ENCODE measurements around the gene PLXNA4.

The PLXNA4 gene

DNA sequence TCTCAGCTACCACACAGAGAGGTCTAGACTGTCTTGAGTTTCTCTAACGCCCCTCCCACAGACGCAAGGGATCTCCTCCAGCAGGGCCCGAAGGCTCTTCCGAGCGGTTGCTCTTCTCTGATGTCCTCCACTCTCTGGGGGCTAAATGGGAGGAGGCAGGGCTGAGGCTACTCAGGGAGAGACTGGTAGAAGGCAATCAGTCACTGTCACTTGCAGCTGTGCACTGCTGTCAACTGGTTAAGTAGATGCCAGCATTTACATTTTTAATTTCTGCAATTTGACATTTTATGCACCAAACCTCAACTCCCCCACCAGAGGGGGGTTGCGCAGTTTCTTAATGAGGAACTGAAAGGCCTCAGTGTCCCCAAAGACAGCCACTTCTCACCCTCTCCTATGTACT lies 442.8 kb downstream of the PLXNA4 start:
- TF ChIP-seq GATA3 (IDR thresholded peaks at IDR 0.05; ENCODE audit: low read depth, low read length) (no peak), GATA2 (IDR thresholded peaks at IDR 0.05; ENCODE audit: low read depth, low read length) (no peak)

DNA sequence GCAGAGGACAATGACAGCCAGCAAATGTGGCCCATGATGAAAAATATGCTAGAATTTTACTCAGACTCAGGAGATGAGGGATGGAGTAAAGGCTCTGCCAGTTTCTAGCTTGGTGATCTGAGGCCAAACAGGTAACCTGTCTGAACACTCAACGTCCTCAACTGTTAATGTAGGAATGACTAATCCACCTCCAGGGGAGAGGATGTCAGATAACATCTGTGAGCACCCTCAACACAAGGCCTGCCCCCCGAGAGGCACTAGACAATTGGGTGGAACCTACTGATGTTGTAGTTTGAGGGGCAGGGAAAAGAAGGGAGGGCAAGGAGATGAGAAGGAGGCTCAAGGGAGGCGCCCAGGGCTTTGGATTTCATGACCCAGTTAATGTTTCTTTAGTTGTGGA lies 445.1 kb downstream of the PLXNA4 start:
- TF ChIP-seq GATA3 (IDR thresholded peaks at IDR 0.05; ENCODE audit: low read depth, low read length) (no peak), GATA2 (IDR thresholded peaks at IDR 0.05; ENCODE audit: low read depth, low read length) (peak; percentile 6; the same call in 1 of the 2 replicates)

DNA sequence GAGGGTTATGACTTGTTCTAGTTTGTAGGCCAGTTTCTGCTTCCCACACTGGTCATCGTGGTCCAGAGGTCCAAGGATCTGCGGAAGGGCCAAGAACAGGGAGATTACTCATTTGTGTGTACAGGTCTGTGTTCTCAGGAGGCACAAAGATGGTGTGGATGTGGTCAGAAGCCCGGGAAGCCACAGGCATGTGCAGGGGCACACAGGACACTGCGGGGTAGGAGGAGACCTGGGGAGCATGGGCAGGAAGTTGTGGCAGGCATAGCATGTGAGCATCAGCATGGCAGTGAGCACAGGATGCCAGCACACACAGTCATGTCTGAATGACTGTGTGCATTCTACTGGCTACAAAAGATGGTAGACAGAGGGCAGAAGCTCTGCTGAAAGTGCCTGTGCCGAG lies 445.8 kb downstream of the PLXNA4 start:
- TF ChIP-seq GATA2 (IDR thresholded peaks at IDR 0.05; ENCODE audit: low read depth, low read length) (no peak), GATA3 (IDR thresholded peaks at IDR 0.05; ENCODE audit: low read depth, low read length) (no peak)

DNA sequence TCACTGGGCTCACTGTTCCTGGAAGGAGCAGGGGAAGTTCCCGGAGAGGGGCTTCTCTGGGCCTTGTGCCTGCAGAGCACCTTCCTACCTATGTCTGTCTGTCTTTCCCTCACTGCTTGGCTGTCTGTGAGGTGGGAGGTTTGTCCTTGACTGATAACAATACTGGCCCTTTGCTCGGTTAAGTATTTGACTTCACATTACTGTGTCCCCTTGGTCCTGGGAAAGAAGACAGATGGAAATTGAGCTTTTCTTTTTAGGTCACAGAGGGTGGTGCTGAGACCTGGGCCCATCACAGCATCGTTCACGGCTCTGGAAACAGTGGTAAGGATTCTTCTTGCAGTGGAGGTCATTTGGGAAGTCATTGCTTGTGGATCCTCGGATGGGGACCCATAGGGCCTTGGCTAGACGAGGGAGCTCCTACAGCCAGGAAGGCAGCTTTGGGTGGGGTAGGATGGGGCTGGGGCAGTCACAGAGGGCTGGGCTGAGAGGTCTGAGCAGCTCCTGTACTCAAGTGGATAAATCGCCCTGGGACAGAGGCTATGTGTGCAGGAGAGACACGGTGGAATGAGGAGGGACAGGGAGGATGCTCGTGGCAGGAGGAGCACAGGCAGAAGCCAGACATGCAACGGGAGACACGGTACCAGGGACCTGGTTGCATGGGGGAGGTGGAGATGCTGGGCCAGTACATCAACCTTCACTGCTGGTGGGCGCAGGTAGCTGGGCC lies 450.2 kb downstream of the PLXNA4 start:
- no peak for TF ChIP-seq GATA2 (IDR thresholded peaks at IDR 0.05; ENCODE audit: low read depth, low read length)
- TF ChIP-seq GATA3 (IDR thresholded peaks at IDR 0.05; ENCODE audit: low read depth, low read length): no peak

DNA sequence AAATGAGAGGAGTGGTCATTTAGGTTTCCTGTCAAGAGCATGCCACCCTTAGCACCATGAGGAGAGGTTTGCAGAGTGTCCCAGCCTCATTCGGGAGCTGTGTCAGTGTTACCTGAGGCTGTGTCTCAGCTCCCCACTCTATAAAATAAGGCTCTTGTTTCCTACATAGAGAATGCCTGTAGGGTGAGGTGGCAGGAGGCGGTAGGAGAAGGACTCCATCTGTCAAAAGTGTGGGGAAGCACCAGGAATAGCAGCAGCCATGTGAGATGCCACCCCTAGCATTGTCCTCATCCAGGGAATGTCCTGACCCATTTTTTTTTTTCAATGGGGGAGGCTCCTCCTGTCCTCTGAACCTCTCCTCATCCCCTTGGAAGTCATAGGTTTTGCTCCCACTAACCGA lies 451.2 kb downstream of the PLXNA4 start:
- TF ChIP-seq GATA3 (IDR thresholded peaks at IDR 0.05; ENCODE audit: low read depth, low read length): no peak
- TF ChIP-seq GATA2 (IDR thresholded peaks at IDR 0.05; ENCODE audit: low read depth, low read length): no peak

DNA sequence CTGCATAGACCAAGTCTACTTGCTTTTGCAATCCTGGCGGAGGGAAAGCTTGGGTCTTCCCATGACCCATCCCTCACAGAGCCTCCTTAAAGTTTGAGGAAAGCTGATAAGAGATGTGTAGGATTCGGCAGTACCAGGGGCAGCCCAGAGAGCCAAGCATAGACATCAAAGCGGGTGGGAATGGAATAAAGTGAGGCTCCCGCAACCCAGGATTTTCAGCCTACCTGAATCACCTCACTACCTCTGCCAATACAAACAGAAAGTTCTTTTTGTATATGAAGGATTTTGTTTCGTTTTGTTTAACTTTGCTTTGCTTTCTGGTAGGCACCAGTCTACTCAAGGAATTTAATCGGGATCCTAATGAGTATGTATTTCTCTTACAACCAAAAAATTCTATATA lies 451.7 kb downstream of the PLXNA4 start:
- TF ChIP-seq GATA2 (IDR thresholded peaks at IDR 0.05; ENCODE audit: low read depth, low read length) (no peak), GATA3 (IDR thresholded peaks at IDR 0.05; ENCODE audit: low read depth, low read length) (no peak)

DNA sequence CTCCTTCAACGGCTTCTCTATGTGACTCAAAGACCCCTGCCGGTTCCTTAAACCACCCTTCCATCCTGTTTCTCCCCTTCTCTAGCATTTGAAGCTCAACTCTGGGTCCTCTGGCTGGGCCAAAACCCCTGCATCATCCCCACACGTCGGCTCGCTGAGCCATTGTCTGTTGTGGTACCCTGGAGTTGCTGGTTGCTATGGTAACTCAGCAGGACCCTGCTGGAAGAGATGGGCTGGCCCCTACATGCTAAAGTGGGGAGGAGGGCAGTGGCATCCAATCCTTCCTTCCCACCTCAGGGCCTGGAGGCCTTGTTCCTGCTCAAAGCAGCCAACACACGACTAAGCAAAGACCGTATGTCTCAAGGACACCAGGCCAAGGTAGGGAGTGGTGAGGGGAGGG lies 452.5 kb downstream of the PLXNA4 start:
- no peak for TF ChIP-seq GATA3 (IDR thresholded peaks at IDR 0.05; ENCODE audit: low read depth, low read length)
- TF ChIP-seq GATA2 (IDR thresholded peaks at IDR 0.05; ENCODE audit: low read depth, low read length): no peak

DNA sequence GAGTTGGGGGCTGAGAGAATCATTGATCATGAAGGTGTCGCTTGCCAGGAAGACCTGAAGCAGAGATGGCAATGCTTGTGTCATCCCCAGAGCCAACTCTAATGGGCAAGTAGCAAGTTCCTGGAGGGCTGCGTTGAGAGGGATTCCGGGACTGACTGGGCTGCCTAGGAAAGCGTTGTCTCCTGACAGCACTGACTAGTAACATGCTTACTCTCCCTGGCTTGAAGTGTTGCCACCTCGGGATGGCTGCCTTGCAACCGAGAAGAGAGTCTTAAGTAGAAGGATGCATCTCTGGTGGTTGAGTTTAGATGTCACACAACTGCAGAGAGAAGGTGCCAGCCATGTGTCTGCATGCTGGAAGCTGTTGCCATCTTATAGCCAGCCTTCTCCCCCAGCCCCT lies 453.4 kb downstream of the PLXNA4 start:
- TF ChIP-seq GATA3 (IDR thresholded peaks at IDR 0.05; ENCODE audit: low read depth, low read length) (no peak), GATA2 (IDR thresholded peaks at IDR 0.05; ENCODE audit: low read depth, low read length) (no peak)

DNA sequence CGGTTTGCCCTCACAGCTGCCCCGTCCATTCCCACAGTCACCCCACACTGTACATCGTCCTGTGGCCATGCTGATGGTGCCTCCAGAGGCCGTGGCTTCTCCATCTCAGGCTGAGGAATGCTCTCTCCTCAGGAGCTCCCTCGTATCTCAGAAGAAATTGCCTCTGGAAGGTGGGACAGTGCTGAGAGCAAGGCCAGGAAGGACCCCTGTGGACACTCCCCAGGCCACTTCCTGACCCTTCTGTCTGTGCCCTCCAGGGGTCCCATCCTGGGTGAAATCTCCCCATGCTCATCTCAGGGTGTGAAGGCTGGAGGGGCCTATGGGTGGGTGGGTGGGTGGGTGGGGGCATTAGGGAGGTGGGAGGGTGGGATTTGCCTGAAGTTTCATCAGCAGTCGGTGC lies 454.3 kb downstream of the PLXNA4 start:
- TF ChIP-seq GATA2 (IDR thresholded peaks at IDR 0.05; ENCODE audit: low read depth, low read length) (no peak), GATA3 (IDR thresholded peaks at IDR 0.05; ENCODE audit: low read depth, low read length) (no peak)

DNA sequence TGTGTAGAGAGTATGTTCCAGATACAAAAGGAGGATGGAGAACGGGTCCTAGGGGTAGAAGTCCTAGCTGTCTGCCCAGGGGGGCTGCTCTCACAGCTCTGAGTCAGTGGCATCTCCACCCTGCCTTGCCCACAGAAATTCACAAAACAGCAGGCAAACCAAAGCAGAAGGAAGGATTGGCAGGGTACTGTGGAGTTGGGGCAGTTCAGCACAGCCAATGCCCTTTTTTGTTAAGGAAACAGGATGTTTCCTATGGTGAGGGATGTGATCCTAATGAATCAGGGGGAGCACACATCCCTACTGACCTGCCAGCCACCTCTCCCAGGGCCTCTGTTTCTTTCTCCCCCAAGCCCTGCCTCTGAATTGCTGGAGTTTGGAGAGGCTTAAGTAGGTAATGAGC lies 457.6 kb downstream of the PLXNA4 start:
- no peak for TF ChIP-seq GATA2 (IDR thresholded peaks at IDR 0.05; ENCODE audit: low read depth, low read length)

DNA sequence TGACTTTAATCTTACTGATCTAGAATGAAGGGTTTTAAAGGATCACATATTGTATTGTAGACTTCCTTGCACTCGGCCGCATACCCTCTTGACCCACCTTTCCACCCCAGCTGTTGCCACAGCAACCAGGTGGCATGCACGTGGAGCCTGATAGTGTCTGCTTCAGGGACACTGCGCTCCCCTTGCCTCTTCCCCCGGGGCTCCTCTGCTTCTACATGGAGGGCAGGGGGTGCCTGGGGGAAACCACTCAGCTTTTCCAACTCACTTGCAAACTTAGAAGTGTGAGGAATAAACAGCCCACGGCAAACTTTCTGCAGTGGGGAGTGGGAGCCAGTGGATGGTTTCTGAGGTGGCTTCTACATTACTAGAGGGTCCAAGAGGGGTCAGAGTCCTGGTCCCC lies 458.6 kb downstream of the PLXNA4 start:
- TF ChIP-seq GATA2 (IDR thresholded peaks at IDR 0.05; ENCODE audit: low read depth, low read length) (no peak), GATA3 (IDR thresholded peaks at IDR 0.05; ENCODE audit: low read depth, low read length) (no peak)

DNA sequence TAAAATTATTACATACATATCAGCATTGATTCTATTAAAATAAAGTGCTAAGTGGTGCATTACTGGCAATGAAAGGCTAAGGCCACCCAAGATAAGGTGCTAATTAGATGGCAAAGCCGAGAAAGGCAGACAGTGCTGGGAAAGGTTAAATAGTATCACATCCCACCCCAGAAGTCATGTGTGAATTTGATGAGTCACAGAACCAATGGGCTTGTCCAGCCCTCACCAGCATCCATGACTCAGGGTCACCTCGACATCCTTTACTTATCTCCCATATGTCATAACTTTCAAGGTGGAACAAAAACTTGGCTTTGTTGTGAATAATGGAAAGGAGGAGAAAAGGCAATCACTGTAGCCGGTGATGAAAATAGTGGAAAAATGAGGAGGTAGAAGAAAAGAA lies 459.1 kb downstream of the PLXNA4 start:
- TF ChIP-seq GATA3 (IDR thresholded peaks at IDR 0.05; ENCODE audit: low read depth, low read length): no peak
- TF ChIP-seq GATA2 (IDR thresholded peaks at IDR 0.05; ENCODE audit: low read depth, low read length): no peak

DNA sequence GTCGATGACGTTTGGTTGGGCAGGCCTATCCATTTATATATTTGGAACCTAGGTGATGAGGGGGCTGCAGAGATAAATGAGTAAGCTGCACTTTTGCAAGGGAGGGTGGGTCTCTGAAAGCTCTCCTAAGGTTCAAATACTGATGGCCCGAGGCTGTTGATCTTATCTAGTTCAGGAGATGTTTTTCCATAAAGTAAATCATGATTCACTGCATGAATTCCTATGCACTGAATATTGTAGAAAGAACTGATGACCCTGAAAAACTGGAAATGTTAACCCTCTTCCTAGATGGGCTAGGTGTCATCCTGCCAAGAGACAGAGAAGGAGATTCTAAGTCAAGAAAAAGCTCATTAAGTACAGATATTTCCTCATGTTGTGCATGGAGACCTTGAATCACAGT lies 459.9 kb downstream of the PLXNA4 start:
- no peak for TF ChIP-seq GATA3 (IDR thresholded peaks at IDR 0.05; ENCODE audit: low read depth, low read length)
- 0 out of 2 replicates have a peak, but pooled peaks have one; percentile 57 for TF ChIP-seq GATA2 (IDR thresholded peaks at IDR 0.05; ENCODE audit: low read depth, low read length)

DNA sequence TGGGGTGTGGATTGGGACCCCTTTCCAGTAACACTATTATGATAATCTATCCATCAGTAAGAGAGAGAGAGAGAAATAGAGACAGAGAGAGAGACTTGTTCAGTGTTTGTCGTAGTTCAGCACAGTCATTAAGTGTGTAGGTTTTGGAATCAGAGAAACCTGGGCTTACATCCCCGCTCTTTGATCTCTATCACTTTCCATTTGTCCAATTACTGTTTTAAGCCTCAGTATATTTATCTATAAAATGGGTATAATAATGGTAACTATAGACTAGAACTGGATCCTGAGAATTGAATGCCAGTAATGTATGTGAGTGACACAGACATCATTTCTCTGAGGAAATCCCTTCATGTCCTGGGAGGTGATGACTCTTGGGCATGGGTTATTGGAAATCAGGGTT lies 460.5 kb downstream of the PLXNA4 start:
- TF ChIP-seq GATA2 (IDR thresholded peaks at IDR 0.05; ENCODE audit: low read depth, low read length) (no peak), GATA3 (IDR thresholded peaks at IDR 0.05; ENCODE audit: low read depth, low read length) (no peak)

DNA sequence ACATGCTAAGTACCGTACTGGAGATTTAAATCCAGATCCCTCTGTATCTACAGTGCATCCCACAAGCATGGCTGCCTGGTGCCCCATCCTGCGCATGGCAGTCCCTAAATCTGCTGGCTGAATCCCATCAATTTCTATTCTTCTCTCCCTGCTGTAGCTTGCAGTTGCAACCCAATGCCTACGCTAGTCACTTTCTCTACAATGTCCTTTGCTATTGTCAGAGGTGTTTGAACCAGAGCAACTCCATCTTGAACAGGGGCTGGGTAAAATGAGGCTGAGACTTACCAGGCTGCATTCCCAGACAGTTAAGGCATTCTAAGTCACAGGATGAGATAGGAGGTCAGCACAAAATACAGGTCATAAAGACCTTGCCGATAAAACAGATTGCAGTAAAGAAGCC lies 461.2 kb downstream of the PLXNA4 start:
- no peak for TF ChIP-seq GATA2 (IDR thresholded peaks at IDR 0.05; ENCODE audit: low read depth, low read length)

DNA sequence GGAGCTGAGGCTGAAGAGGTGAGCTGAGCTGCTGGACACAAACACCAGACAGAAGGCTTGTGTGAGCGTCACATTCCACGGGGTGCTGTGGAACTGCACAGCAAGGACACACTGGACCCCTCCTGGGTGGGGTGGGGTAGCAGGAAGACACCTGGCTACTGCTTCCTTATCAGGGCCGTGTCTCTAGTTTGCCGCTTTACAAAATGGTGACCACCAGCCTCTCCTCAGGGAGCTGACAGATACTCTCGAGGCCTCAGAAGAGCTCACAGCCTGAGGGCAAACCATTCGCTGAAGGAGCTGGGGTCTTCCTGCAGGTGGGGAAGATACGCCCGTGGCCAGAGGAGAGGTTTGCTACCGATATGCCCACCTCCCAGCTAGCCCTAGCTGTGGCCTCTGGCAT lies 461.9 kb downstream of the PLXNA4 start:
- TF ChIP-seq GATA2 (IDR thresholded peaks at IDR 0.05; ENCODE audit: low read depth, low read length): no peak
- no peak for TF ChIP-seq GATA3 (IDR thresholded peaks at IDR 0.05; ENCODE audit: low read depth, low read length)

Data from SH-SY5Y (cell line).